Stimulated activated CD4-positive, alpha-beta T cell treated with anti-CD3 and anti-CD28 coated beads, Interleukin-4, amount 100 ng/mL, for 24 hours (primary cell): ENCODE results near the gene LCP1.

Experiments
- DNase-seq: peaks from one replicate; pipeline ENCODE4 v3.0.0-alpha.2; 2020

LCP1 gene

DNA sequence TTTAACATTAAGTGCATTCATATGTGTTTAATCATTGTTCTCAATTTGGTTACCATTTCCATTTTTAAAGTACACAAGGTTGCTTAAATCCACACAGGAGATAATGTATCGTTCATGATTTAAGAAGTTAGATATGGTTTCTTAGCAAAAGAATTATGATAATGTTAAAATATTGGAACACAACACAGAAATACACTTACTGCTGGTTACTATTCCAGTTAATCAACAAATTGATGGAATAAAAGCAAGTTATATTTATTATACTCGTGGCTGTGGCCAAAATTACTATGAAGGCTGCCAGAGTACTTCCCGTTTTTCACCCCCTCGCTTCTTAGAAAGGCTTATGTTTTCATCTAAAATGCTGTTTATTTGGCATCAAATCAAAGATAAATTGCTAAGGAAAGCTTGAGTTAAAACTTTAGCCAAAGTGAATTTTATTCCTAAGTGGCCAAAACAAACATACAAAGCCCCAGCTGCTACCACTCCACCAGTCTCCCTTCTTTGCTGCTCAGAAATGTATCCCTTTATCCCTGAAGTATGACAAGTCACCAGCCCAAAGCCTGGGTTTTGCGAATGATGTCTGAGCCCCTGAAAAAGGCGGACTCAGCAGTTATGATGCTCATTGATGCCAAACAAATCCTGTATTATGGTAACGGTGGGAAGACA lies 27.7 kb downstream of the LCP1 start:
- DNase-seq: no peak

DNA sequence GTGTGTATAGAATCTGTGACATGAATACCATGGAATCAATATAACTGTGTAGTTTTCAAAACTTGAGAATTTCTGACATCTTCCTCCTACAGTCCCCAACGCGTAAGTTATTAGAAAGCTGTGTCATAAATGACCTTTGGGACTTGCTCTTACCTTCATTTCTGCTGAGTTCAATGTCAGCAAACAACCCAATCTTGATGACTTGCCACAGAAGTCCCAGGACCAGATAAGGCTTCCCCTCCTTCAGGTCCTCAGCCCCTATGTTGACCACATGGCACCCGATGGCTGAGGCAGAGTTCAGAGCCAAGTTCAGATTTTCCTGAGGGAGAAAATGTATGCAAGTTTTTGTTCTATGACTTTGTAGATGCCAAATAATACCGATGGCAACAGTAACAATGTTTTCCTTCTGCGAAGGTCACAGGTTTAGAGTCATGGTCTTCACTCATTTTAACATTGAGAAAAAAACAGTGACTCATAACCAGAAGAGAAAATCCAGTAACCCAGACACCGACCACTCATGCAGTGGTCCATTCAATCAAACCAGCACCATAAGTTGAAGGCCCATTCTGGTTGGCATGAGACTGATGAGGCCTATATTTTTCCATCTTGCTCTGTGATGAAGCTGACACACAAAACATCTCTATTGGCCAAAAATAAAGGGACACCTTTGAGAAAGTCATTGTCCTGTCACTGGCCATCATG lies 29.2 kb downstream of the LCP1 start:
- DNase-seq: no peak

DNA sequence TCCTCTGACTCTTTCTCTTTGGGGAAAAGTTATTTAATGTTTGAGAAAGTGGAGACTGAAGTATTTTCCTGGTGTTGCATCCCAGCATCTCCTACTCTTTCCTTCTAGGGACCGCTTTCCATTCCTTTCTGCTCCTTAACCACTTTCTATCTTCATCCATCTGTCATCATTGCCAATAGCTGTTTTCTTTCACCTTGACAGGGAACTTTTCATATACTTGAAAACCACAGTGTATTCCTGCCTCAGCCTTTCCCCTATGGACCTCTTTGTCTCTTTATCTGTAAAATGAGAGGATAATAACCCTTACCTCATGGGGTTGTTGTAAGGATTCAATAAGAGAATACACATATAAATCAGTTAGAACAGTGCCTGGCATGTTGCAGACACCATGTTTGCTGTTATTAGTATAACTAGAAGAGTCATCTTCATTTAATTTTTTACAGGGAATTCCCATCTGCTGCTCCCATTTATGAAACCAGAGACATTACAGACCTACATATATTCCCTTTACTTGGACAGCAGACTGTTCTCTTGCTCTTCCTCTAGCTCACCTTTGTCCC lies 31.8 kb downstream of the LCP1 start:
- DNase-seq: no peak

DNA sequence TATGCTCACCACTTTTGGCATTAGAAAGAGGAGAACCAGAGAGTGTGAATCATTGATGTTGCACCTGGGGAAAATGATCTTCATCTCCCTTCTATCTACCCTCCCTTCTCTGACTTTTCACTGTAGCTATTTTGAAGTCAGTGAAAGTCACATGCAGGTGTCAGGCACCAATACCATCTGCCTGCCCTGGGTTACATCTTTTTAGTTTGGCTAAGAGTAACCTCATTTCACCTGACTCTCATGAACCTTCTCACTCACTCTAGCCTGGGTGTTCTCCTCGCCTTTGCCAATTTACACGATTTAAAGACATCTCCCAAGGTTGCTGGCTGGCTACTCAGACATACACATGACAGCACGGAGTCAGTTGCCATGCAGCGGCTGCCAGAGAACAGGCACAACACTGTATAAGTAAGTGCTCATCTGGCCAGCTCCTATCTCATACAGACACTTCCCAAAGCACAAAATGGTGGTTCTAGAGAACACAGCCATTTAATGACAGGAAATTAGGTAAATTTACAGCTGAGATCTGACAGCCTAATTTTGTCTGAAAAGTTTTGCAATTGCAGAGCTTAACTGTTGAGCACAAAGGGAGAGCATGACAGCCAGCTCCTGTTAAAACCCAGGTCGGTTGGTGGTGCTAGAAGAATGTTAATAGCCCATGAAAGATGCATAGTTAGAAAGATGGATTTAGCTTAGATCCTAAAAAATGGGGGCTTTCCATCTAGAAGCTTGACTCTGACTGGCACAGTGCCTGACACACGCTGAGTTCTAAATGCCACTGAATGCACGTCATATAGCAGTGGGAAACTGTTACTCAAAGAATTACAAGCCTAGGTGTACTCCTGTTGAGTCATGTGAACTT lies 32.5 kb downstream of the LCP1 start:
- peak; percentile 34 for DNase-seq

DNA sequence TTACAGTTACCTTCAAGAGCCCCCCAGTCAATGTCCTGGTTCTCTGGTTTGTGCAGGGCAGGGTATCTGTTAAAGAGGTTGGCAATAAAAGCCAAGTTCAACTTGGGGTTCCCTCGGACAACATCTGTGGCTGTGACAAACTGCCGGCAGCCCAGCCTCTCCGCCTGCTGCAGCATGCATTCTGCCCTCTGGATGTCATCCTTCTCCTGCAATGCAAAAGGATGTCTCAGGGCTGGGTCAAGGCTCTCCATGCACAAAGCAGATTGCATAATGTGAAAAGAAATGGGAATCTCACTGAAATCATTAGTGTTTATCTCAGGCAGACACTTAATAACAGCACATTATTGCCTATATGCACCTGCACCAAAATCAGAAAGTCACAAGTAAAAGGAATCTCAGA lies 35.1 kb downstream of the LCP1 start:
- DNase-seq: no peak

DNA sequence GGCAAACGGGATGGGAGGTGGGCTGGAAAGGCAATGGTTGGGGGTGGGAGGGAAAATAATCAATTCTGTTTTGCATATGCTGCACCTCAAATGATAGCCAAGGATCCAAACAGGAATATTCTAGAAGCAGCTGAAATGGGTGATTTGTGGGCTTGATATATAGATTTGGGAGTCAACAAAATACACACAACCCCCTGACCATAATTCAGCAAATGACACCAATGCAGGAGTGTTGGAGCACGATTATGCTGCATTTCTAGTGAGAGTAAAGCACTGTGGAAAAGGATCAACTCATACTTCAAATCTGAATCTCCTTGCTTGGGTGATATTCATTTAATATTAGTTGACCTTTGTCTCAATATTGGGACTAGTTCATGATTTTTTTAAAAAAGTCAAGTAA lies 36.0 kb downstream of the LCP1 start:
- no peak for DNase-seq

DNA sequence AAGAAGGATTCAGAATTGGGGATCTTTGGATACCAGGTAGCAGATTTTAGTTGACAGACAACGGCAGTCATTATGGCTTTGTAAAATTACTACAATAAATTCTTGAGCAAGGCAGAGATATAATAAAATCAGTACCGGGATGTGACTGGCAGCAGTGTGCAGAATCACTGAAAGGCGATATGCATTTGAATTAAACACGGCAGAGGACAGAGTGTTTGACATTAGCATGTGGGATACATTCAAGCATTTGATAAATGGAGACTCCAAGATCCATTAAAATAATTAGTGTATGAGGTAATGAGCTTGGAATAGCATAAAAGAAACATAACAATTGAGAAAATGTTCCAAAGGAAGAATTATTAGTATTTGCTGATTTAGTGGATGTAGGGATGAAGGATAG lies 36.8 kb downstream of the LCP1 start:
- DNase-seq: no peak

DNA sequence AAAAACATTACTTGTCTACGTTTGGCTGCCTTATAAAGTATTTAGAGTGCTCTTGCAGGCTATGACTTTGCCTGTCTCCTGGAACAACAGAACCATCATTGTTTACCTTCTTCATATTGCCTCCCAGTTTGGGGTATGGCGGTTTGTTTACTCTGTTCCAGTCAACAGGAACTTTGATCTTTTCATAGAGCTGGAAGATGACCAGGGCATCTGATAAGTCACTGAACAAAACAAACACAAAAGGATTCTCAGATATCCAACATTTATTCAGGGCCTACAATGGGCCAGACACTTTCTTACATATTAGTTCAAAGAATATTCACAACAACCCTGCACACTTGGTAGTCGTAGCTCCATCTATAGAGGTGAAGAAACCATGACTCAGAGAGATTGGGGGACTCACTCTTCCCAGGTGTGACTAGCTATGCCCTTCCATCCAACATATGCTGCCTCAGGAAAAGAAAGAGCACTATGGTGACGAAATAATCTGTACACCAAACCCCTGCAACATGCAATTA lies 38.7 kb downstream of the LCP1 start:
- DNase-seq: no peak

DNA sequence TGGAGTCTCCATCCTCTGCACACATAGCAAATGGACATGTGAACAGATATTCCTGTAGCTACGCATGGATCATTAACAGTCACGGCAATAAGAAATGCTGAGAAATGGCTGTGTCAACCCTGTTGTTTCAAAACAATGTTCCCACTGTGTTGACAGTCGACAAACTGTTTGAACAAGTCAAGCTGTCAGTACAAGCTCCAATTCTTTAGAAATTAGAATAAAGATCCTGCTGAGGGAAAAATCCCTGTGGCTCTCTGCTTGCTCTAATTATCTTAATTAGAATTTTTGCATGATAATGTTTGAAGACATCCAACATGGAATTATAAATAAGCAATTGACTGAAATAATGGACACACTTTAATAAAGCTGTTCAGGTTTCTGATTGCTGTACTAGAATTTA lies 39.2 kb downstream of the LCP1 start:
- no peak for DNase-seq

DNA sequence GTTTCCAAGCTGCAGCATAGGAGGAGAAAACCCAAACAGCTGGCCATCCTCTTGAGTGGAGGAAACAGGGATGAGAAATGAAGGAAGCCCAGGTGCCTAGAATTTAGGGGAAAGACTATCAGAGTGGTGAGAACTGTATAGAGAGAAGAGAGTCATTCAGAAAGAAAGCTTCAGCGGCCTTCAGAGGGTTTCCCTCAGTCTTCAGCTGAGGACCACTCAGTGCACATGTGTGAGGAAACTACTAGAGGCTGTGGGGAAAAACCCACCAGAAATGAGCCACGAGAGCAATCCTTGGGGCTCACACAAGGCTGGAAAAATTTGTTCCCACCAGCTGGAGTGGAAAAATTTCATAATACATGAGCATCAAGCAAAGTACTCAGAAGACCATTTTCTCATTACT lies 41.9 kb downstream of the LCP1 start:
- no peak for DNase-seq

DNA sequence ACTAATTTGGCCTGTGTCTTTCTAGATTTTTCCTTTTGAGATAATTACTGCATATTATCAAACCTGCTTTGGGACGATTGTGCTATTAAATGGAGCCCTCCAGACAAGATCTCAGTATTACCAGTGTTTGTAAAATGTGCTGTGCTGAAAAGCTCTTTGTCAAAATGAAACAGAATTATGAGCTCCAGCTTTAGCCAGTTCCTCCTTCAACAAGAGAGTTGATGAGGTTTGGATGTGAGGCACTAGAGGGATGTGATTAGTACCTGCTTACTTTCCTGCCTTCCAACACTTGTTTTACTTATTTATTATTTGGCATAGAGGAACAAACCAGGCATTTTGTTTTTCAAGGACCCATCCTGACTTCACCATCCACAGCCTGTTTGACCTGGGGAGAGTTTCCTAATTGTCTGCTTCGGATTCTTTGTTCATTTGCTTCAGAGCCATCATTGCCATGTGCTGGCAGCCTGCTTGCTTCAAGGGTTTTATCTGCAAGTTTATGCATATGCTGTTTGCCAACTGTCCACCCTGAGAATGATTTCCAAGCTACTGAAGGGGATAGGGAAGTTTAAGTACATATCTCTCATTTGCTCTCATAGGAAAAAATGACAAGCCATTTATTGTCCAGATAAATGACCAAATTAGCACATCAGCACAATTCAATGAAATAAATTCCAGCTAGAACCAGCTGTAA lies 44.2 kb downstream of the LCP1 start:
- no peak for DNase-seq

DNA sequence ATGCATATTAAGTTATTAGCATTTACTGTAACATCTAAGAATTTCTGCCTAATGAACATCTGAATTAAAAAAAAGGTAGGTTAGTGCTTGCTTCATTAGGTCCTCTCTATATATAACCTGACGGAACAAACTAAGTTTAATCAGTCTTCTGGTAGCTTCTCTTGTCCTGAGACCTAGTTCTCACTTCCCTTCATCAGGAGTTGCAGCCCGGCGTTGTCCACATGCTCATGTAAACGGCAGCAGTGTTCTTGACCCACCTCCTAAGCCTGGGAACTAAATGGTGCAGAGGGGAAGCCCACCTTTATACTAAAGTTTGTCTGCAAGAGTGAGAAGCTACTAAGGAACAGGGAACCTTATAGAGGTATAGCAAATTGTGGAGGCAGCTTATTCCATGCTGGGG lies 45.3 kb downstream of the LCP1 start:
- no peak for DNase-seq

DNA sequence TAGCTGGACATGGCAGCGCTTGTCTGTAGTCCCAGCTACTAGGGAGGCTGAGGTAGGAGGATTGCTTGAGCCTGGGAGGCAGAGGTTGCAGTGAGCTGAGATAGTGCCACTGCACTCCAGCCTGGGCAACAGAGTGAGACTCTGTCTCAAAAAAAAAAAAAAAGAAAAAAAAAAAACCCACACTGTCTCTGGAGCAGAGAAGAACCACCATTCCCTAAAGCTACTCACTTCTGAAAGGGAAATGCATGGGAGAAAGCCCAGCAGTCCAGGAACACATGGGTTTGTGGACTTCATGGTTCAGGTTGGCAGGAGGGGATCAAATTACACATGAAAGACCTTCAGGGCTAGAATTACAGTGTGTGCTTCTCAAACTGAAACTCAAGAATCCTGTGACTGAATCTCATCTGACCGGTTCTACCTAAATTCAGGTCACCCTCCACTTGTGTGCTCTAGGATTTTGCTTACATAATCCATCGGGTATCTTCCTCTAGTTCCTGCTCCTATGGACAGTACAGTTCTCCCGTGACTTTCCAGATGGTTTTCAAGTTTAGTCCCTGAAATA lies 46.9 kb downstream of the LCP1 start:
- DNase-seq: no peak

DNA sequence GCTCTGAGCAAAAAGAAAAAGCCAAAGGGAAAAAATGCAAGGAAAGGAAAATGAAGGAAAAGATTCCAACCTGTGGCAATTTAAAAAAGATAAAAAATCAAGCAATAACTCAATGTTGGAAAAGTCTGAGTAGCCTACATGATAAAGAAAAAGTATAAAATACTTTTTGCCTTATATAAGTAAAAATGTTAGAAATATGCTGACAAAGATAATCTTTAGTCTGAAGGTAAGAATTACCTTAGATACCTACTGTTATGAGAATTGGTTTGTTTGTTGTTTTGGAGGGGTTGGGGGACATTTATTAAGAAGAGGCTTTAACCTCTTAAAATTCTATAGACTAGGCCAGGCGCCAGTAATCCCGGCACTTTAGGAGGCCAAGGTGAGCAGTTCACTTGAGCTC lies 47.5 kb downstream of the LCP1 start:
- no peak for DNase-seq

DNA sequence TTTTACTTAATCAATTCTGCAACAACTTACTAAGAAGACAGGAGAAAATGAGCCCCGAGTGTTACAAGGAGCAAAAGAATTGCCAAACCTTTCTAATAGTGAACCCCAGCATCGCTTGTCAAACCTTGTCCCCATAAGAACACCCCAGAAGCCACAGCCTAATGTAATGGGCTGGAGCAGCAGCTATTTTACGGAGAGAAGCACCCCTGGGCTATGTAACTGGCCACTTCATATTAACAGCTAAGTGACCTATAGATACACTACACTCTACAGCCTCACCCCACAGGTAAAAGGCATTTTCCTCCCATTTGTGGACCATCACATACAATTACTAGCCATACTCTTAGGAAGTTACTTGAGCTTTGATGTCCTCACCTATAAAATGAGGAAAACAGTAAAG lies 49.9 kb downstream of the LCP1 start:
- DNase-seq: no peak

DNA sequence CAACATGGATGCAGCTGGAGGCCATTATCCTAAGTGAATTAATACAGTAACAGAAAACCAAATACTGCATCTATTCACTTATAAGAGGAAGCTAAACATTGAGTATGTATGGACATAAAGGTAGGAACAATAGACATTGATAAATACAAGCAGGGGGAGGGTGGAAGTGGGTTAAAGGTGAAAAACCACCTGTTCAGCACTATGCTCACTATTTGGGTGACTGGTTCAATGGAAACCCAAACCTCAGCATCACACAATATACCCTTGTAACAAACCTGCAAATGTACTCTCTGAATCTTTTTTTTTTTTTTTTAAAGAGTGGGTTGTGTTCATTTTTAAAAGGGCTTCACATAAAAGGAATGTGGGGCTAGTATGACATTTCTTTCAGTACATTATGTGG lies 50.3 kb downstream of the LCP1 start:
- no peak for DNase-seq

DNA sequence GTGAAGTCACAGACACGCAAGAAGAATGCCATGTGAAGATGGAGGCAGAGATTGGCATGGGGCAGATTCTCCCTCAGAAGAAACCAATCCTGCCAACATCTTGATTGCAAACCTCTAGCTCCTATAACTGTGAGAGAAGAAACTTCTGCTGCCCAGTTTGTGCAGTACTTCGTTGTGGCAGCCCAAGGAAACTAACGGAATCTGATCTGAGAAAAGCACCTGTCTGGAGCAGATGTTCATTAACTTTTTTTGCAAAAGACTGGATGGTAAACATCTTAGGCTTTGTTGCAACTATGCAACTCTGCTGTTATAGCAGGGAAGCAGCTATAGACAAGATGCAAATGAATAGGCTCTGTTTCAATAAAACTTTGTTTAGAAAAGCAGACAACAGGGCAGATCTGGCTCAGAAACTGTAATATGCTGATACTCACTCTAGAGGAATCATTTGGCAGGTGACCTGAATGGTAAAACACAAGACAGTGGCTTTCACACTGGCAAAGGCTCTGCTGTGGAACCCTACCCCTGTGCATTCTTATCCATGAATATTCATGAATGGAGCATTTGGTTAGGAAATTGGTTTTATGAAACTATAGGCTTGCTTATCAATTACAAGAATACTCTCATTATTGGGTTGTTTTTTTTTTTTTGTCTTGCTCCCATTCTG lies 51.9 kb downstream of the LCP1 start:
- no peak for DNase-seq

DNA sequence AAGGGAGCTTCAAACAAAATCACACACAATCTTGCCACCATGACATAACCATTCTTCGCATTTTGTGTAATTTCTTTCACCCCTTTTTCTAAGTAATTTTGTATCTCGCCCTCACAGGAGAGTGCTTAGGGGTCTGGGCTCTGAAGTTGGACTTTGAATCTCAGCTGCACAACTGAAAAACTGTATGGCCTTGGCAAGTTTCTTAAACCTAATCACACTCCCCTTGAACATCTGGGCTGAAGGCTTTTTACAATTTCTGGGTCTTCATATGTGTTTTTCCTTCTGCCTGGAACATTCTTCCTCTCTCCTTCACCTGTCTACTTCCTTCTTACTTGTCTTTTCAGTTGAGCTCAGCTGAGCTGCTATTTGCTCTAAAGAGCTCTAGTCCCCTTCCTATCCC lies 52.9 kb downstream of the LCP1 start:
- no peak for DNase-seq

DNA sequence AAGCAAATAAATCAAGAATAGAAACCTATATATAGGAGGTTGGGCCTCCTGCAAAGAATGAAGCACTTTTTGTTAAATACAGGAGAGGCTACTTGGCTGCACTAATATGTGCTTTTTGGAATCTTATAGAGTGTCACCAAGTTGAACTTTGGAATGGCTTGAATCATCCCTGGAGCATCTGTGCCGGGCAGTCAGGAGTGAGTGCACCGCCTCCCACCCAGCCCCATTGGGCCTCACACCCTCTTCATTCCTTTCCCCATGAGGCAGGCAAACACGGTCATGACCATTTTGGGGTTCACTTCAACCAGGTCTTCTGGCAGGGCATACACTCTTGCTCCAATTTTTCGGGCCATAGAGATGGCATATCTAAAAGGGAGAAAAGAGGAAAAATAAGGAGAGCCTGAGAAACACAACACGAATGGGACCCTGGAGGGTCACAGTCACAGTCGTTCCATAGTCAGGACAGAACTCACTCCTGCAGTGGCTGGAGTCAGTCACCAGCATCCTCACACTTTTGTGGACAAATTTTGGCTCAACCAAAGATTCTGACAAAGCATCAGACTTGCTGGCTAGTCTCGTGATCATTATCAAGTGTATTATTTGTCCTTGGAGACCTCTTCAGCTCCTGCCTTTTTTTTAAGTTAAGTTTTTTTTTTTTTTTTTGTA lies 54.5 kb downstream of the LCP1 start:
- no peak for DNase-seq

DNA sequence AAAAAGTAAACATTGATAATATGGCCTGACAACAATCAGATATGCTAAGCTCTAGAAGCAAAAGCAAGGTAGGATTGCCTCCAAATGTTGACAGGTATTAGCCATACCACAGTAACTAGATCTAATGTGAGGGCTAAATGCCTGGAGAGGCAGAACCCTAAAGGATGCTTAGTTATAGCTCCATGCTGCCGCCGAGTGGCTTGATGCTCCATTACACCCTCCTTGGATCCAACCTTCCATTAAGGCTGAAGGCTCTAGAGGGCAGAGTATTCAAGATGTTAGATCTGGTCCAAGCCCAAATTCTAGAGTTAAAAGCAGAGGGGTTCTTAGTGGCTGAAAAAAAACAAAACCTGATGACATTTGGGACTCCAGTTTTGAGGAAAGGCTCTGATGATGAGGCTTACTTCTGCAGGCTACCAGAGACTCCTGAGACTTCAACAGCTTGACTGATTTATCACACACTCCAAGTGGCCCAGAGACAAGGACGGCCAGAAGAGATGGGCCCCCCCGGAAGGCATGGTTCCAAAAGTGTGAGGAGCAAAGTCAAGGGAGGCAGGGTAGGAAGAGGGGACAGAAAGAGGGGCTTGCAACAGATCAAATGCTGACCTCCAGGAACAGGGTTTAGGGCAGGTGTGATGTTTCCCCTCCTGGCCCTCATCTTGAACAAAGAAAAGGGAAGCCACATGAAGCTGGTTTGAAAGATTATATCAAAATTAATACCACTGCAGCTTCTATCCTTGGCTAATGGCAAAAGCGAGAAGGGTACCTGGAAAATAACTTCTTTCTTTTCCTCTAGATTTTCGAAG lies 55.2 kb downstream of the LCP1 start:
- peak; percentile 69 for DNase-seq
